ENCODE measurements around the gene SHISAL1.
"Not testable (repeated sequence)": the region's sequence is repeated elsewhere in the genome, so short reads cannot be mapped to it uniquely, and the experiment has no call there.

SHISAL1 gene

GRCh38 chr22:44328326-44328725 lies 15.6 kb upstream of the SHISAL1 start:
- DNase-seq (ENCODE audit: low spot score) = no peak

GRCh38 chr22:44326491-44326885 lies 13.7 kb upstream of the SHISAL1 start:
- DNase-seq (ENCODE audit: low spot score) = peak; percentile 44

GRCh38 chr22:44325718-44326490 lies 13.2 kb upstream of the SHISAL1 start:
- DNase-seq (ENCODE audit: low spot score) = peak; percentile 62

- DNase-seq (ENCODE audit: low spot score) = not testable (repeated sequence)
These were observed 10.5 kb upstream of the SHISAL1 start for GRCh38 chr22:44323140-44323790.

- DNase-seq (ENCODE audit: low spot score) = no peak
These were observed 6.9 kb upstream of the SHISAL1 start for GRCh38 chr22:44319685-44320084.

- DNase-seq (ENCODE audit: low spot score) = no peak
These were observed 6.0 kb upstream of the SHISAL1 start for GRCh38 chr22:44318751-44319150.

- DNase-seq (ENCODE audit: low spot score) = no peak
These were observed 5.3 kb upstream of the SHISAL1 start for GRCh38 chr22:44317886-44318637.

- DNase-seq (ENCODE audit: low spot score) = no peak
These were observed 4.3 kb upstream of the SHISAL1 start for GRCh38 chr22:44317123-44317444.

- DNase-seq (ENCODE audit: low spot score) = no peak
These were observed 3.8 kb upstream of the SHISAL1 start for GRCh38 chr22:44316393-44317122.

GRCh38 chr22:44314425-44315067 lies 1.8 kb upstream of the SHISAL1 start:
- DNase-seq (ENCODE audit: low spot score) = no peak

- no peak for DNase-seq (ENCODE audit: low spot score)
These were observed 745 bp upstream of the SHISAL1 start for GRCh38 chr22:44313385-44314006.

- peak; percentile 85 for DNase-seq (ENCODE audit: low spot score)
These were observed 938 bp downstream of the SHISAL1 start for GRCh38 chr22:44311855-44312170.

- DNase-seq (ENCODE audit: low spot score) = no peak
These were observed 1.5 kb downstream of the SHISAL1 start for GRCh38 chr22:44311104-44311854.

GRCh38 chr22:44309647-44310046 lies 3.1 kb downstream of the SHISAL1 start:
- no peak for DNase-seq (ENCODE audit: low spot score)

- peak; percentile 97 for DNase-seq (ENCODE audit: low spot score)
These were observed 3.6 kb downstream of the SHISAL1 start for GRCh38 chr22:44309137-44309536.

- no peak for DNase-seq (ENCODE audit: low spot score)
These were observed 5.1 kb downstream of the SHISAL1 start for GRCh38 chr22:44307509-44308169.

GRCh38 chr22:44305888-44306287 lies 6.9 kb downstream of the SHISAL1 start:
- peak; percentile 55 for DNase-seq (ENCODE audit: low spot score)

GRCh38 chr22:44305455-44305854 lies 7.3 kb downstream of the SHISAL1 start:
- DNase-seq (ENCODE audit: low spot score) = no peak

GRCh38 chr22:44304911-44305310 lies 7.8 kb downstream of the SHISAL1 start:
- DNase-seq (ENCODE audit: low spot score) = no peak

GRCh38 chr22:44304354-44304753 lies 8.4 kb downstream of the SHISAL1 start:
- DNase-seq (ENCODE audit: low spot score) = peak; percentile 75
